ENCODE data around the gene PRICKLE2. TPM values are rescaled to one million over a fixed set of nuclear protein-coding genes. Genes with fewer than 3 reads are reported as not detected.

Gene PRICKLE2
- polyA plus RNA-seq, 3 donors = not detected

- peaks cover 0 to 2% (median 0%) of the 10 kb centered on the region in 7 donors for H3K9me3 Mint-ChIP-seq
- peaks cover 4 to 7% of the 10 kb centered on the region in 2 donors for H3K4me1 ChIP-seq (ENCODE audit: control insufficient read depth in 1 of 2, insufficient read depth in 2 of 2, low read length in 2 of 2)
- no peaks in the 10 kb centered on the region for H3K9me3 ChIP-seq (replicated peaks in 1 of 2; ENCODE audit: control insufficient read depth in 1 of 2, insufficient read depth in 1 of 2, low read length in 2 of 2)
- no peak overlapping the region for H3K4me3 ChIP-seq (replicated peaks in 1 of 3; ENCODE audit: low read depth in 2 of 3, low read length in 3 of 3)
- TF ChIP-seq CTCF (IDR thresholded peaks at IDR 0.05) = no peak
- no peaks in the 10 kb centered on the region for H3K36me3 ChIP-seq (replicated peaks in 1 of 2; ENCODE audit: control insufficient read depth in 1 of 2, insufficient read depth in 2 of 2, low read length in 2 of 2)
- peaks cover 7% of the 10 kb centered on the region for H3K4me1 Mint-ChIP-seq
- H3K4me3 Mint-ChIP-seq = no peak overlapping the region
- no peaks in the 10 kb centered on the region for H3K36me3 Mint-ChIP-seq
- intact Hi-C loops (cut with micrococcal nuclease) = no loop called here
- H3K79me2 ChIP-seq (ENCODE audit: insufficient read depth, low read length) = no peaks in the 10 kb centered on the region
- no peak overlapping the region for H2AFZ ChIP-seq (ENCODE audit: insufficient read depth, low read depth, low read length, poor library complexity, severe bottlenecking)
- WGBS (ENCODE audit: insufficient coverage) = 49% methylated on average over 6 of the region's 12 CpGs
- no peaks in the 10 kb centered on the region for H3K27me3 ChIP-seq (ENCODE audit: control insufficient read depth in 2 of 2, insufficient read depth in 2 of 2, low read length in 2 of 2)
- peaks cover 0 to 3% (median 2%) of the 10 kb centered on the region in 3 donors for H3K27me3 Mint-ChIP-seq (ENCODE audit: low read depth in 3 of 3)
- H3K9ac ChIP-seq (ENCODE audit: insufficient read depth, low read length, poor library complexity, severe bottlenecking) = no peak overlapping the region
- H4K20me1 ChIP-seq (ENCODE audit: insufficient read depth, low read length) = no peaks in the 10 kb centered on the region
- H3K27ac ChIP-seq (ENCODE audit: low read depth in 1 of 2, low read length in 2 of 2) = no peak overlapping the region
- no peak overlapping the region for H3K27ac Mint-ChIP-seq
- DNase-seq = no peak
- H3K4me2 ChIP-seq (replicated peaks; ENCODE audit: extremely low read depth, low read length, poor library complexity, severe bottlenecking) = no peak overlapping the region
Observed at GRCh38 chr3:64209866-64210621, 15.2 kb downstream of the PRICKLE2 start.

- WGBS (ENCODE audit: insufficient coverage) = 98% methylated on average over 5 of the region's 14 CpGs
- H3K27ac Mint-ChIP-seq = no peak overlapping the region
- Histone ChIP-seq H3K27me3 (ENCODE audit: control insufficient read depth in 2 of 2, insufficient read depth in 2 of 2, low read length in 2 of 2) (no peaks in the 10 kb centered on the region), H3K79me2 (ENCODE audit: insufficient read depth, low read length) (no peaks in the 10 kb centered on the region), H2AFZ (ENCODE audit: insufficient read depth, low read depth, low read length, poor library complexity, severe bottlenecking) (no peak overlapping the region), H3K36me3 (replicated peaks in 1 of 2; ENCODE audit: control insufficient read depth in 1 of 2, insufficient read depth in 2 of 2, low read length in 2 of 2) (no peaks in the 10 kb centered on the region), H3K9ac (ENCODE audit: insufficient read depth, low read length, poor library complexity, severe bottlenecking) (no peak overlapping the region), H4K20me1 (ENCODE audit: insufficient read depth, low read length) (no peaks in the 10 kb centered on the region), H3K27ac (ENCODE audit: low read depth in 1 of 2, low read length in 2 of 2) (no peak overlapping the region), H3K4me3 (replicated peaks in 1 of 3; ENCODE audit: low read depth in 2 of 3, low read length in 3 of 3) (no peak overlapping the region), H3K4me1 (ENCODE audit: control insufficient read depth in 1 of 2, insufficient read depth in 2 of 2, low read length in 2 of 2) (no peaks in the 10 kb centered on the region), H3K4me2 (replicated peaks; ENCODE audit: extremely low read depth, low read length, poor library complexity, severe bottlenecking) (no peak overlapping the region), H3K9me3 (replicated peaks in 1 of 2; ENCODE audit: control insufficient read depth in 1 of 2, insufficient read depth in 1 of 2, low read length in 2 of 2) (no peaks in the 10 kb centered on the region)
- no peak for TF ChIP-seq CTCF (IDR thresholded peaks at IDR 0.05)
- DNase-seq = no peak
- H3K4me1 Mint-ChIP-seq = no peaks in the 10 kb centered on the region
- no peak overlapping the region for H3K4me3 Mint-ChIP-seq
- intact Hi-C loops (cut with micrococcal nuclease) = no loop called here
- peaks cover 0 to 2% (median 1%) of the 10 kb centered on the region in 3 donors for H3K27me3 Mint-ChIP-seq (ENCODE audit: low read depth in 3 of 3)
- H3K36me3 Mint-ChIP-seq = no peaks in the 10 kb centered on the region
- H3K9me3 Mint-ChIP-seq = peaks cover 0 to 2% (median 0%) of the 10 kb centered on the region in 7 donors
Observed at GRCh38 chr3:64207289-64208080, 17.8 kb downstream of the PRICKLE2 start.

Data from CD14-positive monocyte (primary cell).